MG63 (cell line): Measurements from ENCODE around the gene SF3B1. TPM values are rescaled to one million over a fixed set of nuclear protein-coding genes. Genes with fewer than 3 reads are reported as not detected.
"Not testable (repeated sequence)": the region's sequence is repeated elsewhere in the genome, so short reads cannot be mapped to it uniquely, and the experiment has no call there.

Source experiments
- DNase-seq: peaks from one replicate; pipeline ENCODE4 v3.0.0-alpha.2; 2020
- H3K27me3 ChIP-seq: fragments of 250-450 bp; sonication (Bioruptor Pico); 2 replicates; pipeline ENCODE4 v1.5.1; 2020; ENCODE audit warnings: mild to moderate bottlenecking, moderate library complexity
- H3K36me3 ChIP-seq: fragments of 250-450 bp; sonication (Bioruptor Pico); 2 replicates; pipeline ENCODE4 v1.5.1; 2020; ENCODE audit warnings: mild to moderate bottlenecking, moderate library complexity
- H3K4me3 ChIP-seq: fragments of 250-450 bp; sonication (Bioruptor Pico); 2 replicates; pipeline ENCODE4 v1.5.1; 2020; ENCODE audit warnings: mild to moderate bottlenecking, moderate library complexity
- H3K9me3 ChIP-seq: fragments of 250-450 bp; sonication (Bioruptor Pico); 2 replicates; pipeline ENCODE4 v1.5.1; 2020; ENCODE audit warnings: mild to moderate bottlenecking, moderate library complexity
- total RNA-seq: library from RNA; depleted of rRNA; stranded (reverse); fragments of >200 nt; shearing (Covaris generic); gene quantifications from 2 replicates; pipeline ENCODE4 v1.2.3, GENCODE V29; 2014; ENCODE audit warnings: low replicate concordance

SF3B1 gene
- total RNA-seq, 1 experiment from 2014 or later, result 122 TPM

DNA sequence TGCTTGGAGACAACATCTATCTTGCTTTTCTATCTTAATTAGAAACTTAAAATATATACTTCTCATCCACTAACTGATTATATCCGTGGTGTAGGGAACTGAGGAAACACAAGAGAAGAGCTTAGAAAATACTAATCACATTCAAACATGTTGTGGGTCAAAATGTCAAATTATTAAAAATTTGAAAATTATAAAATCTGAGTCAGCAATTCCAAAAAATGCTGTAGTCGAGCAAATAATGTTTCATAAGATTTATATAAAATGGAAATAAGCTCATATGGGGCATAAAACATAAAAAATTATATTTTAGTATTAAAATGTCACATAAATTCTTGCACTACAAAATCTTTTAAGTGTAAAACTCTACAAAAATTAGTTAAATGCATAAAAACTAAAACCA lies 29.2 kb downstream of the SF3B1 start:
- DNase-seq, result no peak
- Histone ChIP-seq H3K9me3 (no peaks in the 10 kb centered on the region), H3K4me3 (no peak overlapping the region), H3K27me3 (no peaks in the 10 kb centered on the region), H3K36me3 (peaks cover 90% of the 10 kb centered on the region)

DNA sequence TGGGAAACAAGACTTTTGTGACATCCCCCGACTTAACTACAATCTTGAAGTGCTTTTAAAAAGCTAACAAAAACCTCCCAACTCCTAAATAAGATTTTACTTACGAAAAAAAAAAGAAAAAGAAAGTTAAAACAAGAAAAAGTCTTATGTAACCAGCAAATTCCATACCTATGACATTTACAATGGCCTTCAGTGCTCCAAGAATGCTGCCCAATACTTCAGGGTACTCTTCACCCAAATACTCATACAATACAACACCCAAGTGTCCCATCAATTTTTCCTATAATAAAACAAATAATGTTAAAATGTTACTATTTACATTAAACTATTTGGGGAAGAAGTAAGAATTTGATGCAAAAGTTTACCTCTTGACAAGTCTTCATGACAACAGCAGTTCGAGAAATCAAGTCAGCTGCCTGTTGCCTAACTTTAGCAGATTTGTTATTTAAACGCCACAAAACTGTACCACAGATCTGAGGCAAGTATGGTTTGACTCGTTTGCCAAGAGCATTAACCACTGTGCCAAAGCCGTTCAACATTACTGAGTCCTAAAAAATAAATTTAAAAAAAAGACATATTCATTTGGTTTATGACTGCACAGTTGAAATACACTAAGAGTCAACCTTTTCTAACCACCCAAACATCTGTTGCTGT lies 34.8 kb downstream of the SF3B1 start:
- DNase-seq, result no peak
- H3K27me3 ChIP-seq, result no peaks in the 10 kb centered on the region
- H3K9me3 ChIP-seq, result no peaks in the 10 kb centered on the region
- no peak overlapping the region for H3K4me3 ChIP-seq
- H3K36me3 ChIP-seq, result peaks cover 96% of the 10 kb centered on the region

DNA sequence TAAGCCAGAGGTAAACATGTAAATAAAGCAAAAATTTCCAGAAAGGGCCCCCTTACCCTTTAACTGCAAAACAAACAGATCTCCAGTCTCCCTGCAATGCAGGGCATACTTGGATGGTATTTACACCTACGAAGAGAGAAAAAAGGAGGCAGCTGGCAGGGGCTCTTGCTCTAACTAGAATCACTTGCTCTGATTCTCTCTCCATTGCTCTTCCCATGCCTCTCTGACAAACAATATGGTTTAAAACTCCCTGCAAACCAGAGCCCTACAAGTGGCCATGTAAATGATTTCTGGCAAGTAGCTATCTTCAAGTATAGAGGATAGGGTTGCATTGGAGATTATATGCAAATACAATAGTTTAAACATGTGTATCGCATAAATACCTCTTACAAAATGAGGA lies 35.9 kb downstream of the SF3B1 start:
- Histone ChIP-seq H3K36me3 (peaks cover 98% of the 10 kb centered on the region), H3K4me3 (no peak overlapping the region), H3K27me3 (no peaks in the 10 kb centered on the region), H3K9me3 (no peaks in the 10 kb centered on the region)
- DNase-seq, result no peak

DNA sequence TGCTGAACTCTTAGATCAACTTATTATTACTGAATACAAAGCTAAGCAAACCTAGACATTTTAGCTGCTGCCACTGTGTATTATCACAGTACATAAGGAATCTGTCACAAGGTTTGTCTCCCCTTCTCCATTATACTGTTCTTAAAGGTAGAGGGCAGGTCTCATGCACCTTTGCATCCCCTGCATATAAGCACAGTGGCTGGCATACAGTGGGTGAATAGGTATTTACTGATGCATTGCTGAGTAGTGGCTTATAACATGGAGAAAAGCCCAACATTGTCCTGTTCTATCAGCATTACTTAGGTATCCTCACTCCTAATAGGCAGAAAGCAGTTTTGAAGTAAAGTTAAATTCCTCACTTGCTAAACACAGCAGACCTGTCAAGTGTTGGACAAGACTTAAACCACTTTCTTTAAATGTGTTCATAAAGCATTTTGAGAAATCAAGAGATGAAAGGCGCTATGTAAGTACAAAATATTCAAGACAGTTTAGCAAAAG lies 43.6 kb downstream of the SF3B1 start:
- Histone ChIP-seq H3K36me3 (peaks cover 54% of the 10 kb centered on the region), H3K9me3 (no peaks in the 10 kb centered on the region), H3K27me3 (no peaks in the 10 kb centered on the region), H3K4me3 (no peak overlapping the region)
- DNase-seq, result no peak

DNA sequence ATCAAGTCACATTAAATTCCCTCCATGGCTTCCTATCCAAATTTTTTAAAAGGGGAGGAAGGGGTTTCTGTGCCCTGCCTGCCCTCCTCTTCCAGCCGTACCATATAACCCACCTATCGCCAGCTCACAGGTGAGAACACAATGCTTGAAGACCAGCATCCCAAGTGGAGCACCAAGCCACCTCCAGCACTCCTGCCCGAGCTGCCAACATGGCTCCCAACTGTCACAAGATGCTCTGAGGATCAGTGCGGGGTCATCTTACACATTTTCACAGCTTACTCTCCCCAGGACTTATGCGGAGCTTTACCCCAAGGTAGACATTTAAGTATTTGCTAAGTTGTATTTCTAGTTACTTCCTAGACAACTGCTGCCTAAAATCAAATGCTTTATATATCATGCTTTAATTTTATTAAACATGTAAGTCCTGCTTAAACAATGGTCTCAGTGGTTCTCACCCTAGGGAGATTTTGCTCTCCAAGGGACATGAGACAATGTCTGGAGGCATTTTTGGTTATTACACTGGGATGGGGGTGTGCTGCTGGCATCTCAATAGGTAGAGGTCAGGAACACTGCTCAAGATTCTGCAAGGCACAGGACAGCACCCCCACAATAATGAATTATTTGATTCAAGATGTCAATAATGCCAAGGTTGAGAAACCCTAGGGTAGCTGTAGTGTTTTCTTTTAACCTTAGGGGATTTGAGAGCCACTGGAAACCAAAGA lies 45.8 kb downstream of the SF3B1 start:
- no peak for DNase-seq
- Histone ChIP-seq H3K36me3 (peaks cover 31% of the 10 kb centered on the region), H3K9me3 (no peaks in the 10 kb centered on the region), H3K27me3 (no peaks in the 10 kb centered on the region), H3K4me3 (no peak overlapping the region)

DNA sequence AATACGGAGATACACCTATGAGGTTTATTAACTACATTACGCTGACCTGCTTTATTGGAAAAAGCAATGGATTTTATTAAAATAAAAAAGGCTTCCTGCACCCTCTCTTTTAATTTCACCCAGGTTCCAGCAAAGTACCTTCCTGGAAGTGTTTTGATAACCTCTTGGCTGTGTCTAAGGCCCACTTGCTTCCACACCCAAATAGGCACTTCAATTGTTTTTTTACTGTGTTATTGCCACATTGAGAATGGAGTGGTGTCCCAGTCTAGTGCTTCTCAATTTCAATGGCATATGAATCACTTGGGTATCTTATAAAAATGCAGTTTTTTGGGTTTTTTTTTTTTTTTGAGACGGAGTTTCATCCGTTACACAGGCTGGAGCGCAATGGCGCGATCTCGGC lies 47.6 kb downstream of the SF3B1 start:
- H3K36me3 ChIP-seq, result peaks cover 15% of the 10 kb centered on the region
- H3K4me3 ChIP-seq, result no peak overlapping the region
- H3K27me3 ChIP-seq, result no peaks in the 10 kb centered on the region
- H3K9me3 ChIP-seq, result no peaks in the 10 kb centered on the region
- DNase-seq, result no peak

DNA sequence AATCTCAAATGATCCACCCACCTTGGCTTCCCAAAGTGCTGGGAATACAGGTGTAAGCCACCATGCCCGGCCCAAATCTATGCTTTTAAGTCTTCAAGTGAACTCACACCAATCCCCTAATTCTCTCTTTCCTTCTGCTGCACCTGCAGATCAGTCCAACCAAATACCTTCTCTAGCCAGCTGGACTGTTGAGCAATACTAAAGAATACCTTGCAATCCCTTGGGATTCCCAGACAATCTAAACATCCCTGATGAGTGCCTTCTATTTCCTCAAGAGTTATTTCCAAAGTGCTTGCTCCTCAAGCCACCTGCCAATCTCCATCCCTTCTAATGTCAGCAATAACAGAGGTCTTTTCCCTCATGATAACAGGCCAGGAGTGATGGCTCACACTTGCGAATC lies 48.6 kb downstream of the SF3B1 start:
- Histone ChIP-seq H3K36me3 (peaks cover 6% of the 10 kb centered on the region), H3K9me3 (no peaks in the 10 kb centered on the region), H3K27me3 (no peaks in the 10 kb centered on the region), H3K4me3 (no peak overlapping the region)
- no peak for DNase-seq

DNA sequence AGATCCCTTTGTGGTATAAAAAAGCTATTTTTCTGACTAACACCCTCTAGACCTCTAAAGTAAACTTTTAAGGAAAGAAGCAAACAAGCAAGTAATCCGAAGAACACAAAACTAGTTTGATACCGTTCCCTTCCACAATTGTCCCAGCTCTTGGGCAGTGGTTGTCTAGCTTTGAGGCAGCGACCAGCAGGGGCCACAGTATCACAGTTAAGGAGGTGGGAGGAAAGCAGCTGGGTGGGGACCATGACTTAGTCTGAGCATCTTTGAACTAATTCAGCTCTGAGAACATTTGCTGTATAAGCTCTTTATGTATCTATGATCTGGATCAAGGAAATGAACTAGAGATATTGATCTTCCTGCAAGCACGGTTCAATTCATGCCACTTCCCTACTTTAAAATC lies 51.0 kb downstream of the SF3B1 start:
- no peak for DNase-seq
- Histone ChIP-seq H3K27me3 (no peaks in the 10 kb centered on the region), H3K9me3 (no peaks in the 10 kb centered on the region), H3K4me3 (no peak overlapping the region), H3K36me3 (no peaks in the 10 kb centered on the region)

DNA sequence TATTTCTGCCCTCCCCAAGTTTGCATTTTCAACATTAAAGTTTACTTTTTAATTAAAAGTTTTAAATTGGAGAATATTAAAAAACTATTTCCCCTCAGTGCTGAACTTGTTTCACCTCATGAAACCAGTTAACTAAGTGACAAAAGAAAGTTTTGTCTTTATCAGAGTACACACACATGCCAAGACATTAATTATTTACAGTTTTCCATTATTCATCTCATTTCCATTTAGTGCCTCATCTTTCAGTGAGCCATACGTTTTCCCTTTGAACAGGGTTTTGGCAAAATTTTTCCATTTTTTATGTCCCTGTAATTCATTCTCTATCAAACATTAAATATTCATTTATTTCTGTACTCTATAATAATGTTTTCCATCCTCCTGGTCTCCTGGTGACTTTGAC lies 53.2 kb downstream of the SF3B1 start:
- DNase-seq, result no peak
- no peaks in the 10 kb centered on the region for H3K27me3 ChIP-seq
- no peaks in the 10 kb centered on the region for H3K9me3 ChIP-seq
- no peaks in the 10 kb centered on the region for H3K36me3 ChIP-seq
- no peak overlapping the region for H3K4me3 ChIP-seq

DNA sequence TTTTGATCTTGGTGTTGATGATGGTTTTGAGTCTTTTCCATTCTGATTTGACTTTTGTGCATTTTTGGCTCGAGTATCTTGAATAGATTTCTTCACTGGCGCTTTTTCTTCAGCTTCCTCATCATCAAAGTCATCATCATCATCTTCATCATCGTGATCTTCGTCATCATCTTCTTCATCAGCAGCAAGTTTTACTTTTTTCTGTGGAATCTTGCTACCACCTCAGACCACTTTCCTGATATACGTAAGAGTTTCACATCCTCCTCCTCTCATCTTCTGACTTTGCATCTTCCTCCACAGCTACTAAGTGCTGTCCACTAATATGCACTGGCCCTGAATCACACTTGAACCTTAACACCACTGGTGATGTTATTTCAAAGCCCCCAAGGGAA lies 54.9 kb downstream of the SF3B1 start:
- not testable (repeated sequence) for H3K27me3 ChIP-seq, H3K9me3 ChIP-seq

DNA sequence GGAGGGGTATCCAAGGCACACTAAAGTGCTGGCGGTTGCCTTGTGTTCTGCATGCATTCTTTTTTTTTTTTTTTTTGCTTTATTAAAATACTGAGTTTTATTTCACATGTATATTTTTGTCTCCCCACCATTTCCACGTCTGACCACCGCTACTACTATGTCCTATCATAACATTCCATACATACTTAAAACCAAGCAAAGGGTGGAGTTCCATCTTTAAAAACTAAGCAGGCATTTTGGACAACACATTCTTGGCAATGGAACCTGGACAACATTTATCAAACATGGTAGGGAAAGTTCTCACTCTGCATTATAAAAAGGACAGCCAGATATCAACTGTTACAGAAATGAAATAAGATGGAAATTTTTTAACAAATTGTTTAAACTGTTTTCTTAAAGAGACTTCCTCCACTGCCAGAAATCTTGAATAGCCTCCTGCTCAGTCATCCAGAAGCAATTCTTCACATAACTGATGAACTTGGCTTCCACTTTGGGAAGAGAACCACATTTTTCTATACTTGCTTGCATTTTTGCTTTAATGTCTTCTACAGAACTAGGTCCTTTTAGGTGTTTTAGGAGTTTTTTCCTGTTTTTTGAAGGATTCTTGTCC lies 55.4 kb downstream of the SF3B1 start:
- H3K36me3 ChIP-seq, DNase-seq, H3K27me3 ChIP-seq, H3K4me3 ChIP-seq, H3K9me3 ChIP-seq: not testable (repeated sequence)

More for the DNA sequence above, 54.9 kb downstream of the SF3B1 start:
- H3K4me3 ChIP-seq, H3K36me3 ChIP-seq, DNase-seq: not testable (repeated sequence)

DNA sequence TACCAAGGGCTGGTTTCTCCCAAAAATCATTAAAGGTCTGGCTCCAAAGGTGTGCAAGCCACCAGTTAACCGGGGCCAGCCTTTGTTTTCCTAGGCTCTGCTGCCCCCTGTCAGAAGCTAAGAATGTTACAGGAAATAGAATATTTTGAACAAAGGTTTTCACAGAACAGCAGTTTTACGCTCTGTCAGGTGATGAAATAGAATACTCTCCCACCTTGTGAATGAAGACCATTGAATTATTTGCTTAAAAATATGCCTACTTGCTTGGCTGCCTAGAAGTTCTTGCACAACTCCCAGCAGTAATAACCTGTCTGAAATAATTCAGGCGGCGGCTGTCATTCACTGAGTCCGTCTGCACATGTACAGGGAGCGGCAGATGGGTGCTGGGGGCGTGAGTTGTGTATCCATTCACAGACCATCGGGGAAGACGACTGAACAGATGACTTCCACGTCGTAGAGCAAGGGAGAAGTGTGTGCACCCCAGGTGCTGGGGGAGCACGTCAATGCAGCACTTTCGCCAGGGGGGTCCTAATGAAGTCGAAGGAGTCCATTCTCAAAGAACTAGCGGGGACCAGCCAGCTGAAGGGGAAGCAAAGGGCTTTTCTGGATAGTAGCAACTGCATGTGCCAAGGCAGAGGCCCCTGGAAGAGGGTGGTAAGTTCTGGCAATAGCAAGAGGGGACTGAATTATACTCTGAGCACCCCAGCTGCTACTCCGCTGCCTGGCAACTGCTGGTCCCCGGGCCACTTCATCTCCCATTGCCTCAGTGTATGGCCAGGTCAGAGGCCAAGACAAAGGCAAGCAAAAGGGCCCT lies 56.1 kb downstream of the SF3B1 start:
- H3K36me3 ChIP-seq, result no peaks in the 10 kb centered on the region
- no peak overlapping the region for H3K4me3 ChIP-seq
- no peaks in the 10 kb centered on the region for H3K9me3 ChIP-seq
- H3K27me3 ChIP-seq, result no peaks in the 10 kb centered on the region
- no peak for DNase-seq

DNA sequence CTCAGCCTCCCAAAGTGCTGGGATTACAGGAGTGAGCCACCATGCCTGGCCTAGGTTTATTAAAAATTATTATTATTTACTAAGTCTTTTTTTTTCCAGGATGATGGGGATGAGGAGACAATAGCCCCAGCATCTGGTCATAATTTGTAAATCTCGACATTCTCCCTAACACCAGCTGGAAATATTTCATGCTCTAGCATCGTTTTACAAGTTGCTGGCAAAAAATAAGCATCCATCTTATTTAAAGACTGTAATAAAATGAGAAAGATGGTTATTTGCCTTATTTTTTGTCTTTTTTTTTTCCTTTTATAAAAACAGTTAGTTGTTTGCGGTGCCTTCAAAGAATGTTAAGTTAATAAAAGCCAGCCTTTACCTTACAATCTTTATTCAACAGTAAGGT lies 56.7 kb downstream of the SF3B1 start:
- Histone ChIP-seq H3K36me3 (no peaks in the 10 kb centered on the region), H3K9me3 (no peaks in the 10 kb centered on the region), H3K4me3 (no peak overlapping the region), H3K27me3 (no peaks in the 10 kb centered on the region)
- no peak for DNase-seq

DNA sequence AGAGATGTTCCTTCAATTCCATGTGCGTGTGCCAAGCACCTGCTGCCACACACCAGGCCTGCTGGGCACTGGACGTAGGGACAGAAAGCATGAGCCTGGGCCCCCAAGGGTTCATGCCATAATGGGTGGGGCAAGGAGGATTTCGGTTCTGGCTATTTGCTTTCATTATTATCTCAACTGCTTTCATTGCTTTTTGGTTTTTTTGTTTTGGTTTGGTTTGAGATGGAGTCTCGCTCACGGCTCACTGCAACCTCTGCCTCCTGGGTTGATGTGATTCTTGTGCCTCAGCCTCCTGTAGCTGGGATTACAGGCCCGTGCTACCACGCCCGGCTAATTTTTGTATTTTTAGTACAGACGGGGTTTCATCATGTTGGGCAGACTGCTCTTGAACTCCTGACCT lies 57.2 kb downstream of the SF3B1 start:
- DNase-seq, result no peak
- Histone ChIP-seq H3K9me3 (no peaks in the 10 kb centered on the region), H3K4me3 (no peak overlapping the region), H3K36me3 (no peaks in the 10 kb centered on the region), H3K27me3 (no peaks in the 10 kb centered on the region)

DNA sequence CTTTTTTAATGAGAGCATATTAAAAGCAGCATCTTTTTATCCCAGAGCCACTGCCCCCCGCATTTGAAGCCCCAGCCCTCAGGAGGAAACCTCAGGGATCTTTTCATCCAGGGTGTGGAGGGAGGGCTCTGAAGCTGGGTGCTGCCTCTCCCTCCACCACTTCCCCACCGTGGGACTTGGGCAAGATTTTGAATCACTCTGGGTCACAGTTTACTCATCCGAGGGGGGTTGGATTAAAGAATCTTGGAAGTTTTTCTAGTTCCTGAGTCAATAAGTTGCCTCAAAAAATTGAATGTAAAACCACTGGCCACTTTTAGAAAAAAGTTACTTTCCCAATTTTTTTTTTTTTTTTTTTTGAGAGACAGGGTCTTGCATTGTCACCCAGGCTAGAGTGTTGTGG lies 62.2 kb downstream of the SF3B1 start:
- H3K4me3 ChIP-seq, result no peak overlapping the region

DNA sequence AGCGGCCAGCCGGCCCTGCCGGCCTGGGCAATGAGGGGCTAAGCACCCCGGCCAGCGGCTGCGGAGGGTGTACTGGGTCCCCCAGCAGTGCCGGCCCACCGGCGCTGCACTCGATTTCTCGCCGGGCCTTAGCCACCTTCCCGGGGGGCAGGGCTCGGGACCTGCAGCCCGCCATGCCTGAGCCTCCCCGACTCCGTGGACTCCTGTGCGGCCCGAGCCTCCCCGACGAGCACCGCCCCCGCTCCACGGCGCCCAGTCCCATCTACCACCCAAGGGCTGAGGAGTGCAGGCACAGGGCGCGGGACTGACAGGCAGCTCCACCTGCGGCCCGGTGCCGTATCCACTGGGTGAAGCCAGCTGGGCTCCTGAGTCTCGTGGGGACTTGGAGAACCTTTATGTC lies 64.2 kb downstream of the SF3B1 start:
- DNase-seq, H3K9me3 ChIP-seq, H3K27me3 ChIP-seq, H3K36me3 ChIP-seq, H3K4me3 ChIP-seq: not testable (repeated sequence)

More for the DNA sequence above, 62.2 kb downstream of the SF3B1 start:
- Histone ChIP-seq H3K27me3 (no peaks in the 10 kb centered on the region), H3K9me3 (no peaks in the 10 kb centered on the region), H3K36me3 (no peaks in the 10 kb centered on the region)
- peak; percentile 25 for DNase-seq

DNA sequence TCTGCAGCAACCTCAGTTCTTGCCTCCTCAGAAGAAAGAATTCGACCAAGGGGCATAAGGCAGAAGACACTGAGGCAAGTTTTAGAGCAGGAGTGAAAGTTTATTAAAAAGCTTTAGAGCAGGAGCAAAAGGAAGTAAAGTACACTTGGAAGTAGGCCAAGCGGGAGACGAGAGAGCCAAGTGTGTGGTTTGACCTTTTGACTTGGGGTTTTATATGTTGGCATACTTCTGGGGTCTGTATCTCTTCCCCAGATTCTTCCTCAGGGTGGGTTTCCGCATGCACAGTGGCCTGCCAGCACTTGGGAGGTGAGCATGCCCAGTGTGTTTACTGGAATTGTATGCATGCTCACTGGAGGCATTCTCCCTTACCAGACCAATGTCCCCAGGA lies 64.9 kb downstream of the SF3B1 start:
- Histone ChIP-seq H3K36me3 (no peaks in the 10 kb centered on the region), H3K27me3 (no peaks in the 10 kb centered on the region), H3K9me3 (no peaks in the 10 kb centered on the region), H3K4me3 (no peak overlapping the region)
- no peak for DNase-seq
